ENCODE results near the gene CSTF3.

DNA sequence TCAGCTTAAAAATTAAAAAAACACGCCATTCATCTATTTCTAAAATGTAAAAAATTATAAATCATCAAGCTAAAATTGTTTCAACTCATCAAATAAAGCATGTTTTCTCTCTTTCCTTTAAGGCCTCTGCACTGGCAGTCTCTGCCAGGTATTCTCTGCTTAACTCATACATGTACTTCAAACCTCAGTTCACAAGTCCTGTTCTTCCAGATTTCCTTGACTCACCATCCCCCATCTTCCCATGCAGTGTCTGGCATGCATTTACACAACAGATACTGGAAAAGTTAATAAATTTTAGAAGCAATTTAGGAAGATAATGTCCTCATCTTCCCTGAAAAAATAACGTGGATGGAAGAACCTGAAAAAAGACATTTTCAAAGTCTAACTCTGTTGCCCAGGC is 32.5 kb downstream of the CSTF3 start:
- TF ChIP-seq REST (IDR thresholded peaks at IDR 0.05; ENCODE audit: insufficient read depth in 1 of 2, low read depth in 2 of 2, low read length in 2 of 2) (no peak), POLR2AphosphoS5 (IDR thresholded peaks at IDR 0.05; ENCODE audit: low read depth, low read length) (no peak), TAF1 (IDR thresholded peaks at IDR 0.05; ENCODE audit: borderline replicate concordance, insufficient read depth, low read length) (no peak)

Measured in PFSK-1 (cell line).